Gastrocnemius medialis (tissue), 4 donors: ENCODE measurements around the gene GAS7.

Experiments used
- CTCF ChIP-seq, 5 experiments: fragments of 450-650 bp in 3 of 5; fragments of 200-600 bp in 2 of 5; sonication (generic) in 2 of 5; IDR thresholded peaks in 4 of 5; conservative IDR thresholded peaks in 1 of 5; 1 replicate in 4 of 5; 2 replicates in 1 of 5; pipeline ENCODE4 v1.5.1; 2016 to 2019; ENCODE audit warnings: antibody characterized with exemption in 5 of 5, mild to moderate bottlenecking in 3 of 5, moderate library complexity in 3 of 5
- POLR2A ChIP-seq, 2 donors: fragments of 450-650 bp; IDR thresholded peaks; one replicate each; pipeline ENCODE4 v1.6.1; 2017; ENCODE audit warnings: antibody characterized with exemption in 2 of 2, mild to moderate bottlenecking in 2 of 2, moderate library complexity in 2 of 2

DNA sequence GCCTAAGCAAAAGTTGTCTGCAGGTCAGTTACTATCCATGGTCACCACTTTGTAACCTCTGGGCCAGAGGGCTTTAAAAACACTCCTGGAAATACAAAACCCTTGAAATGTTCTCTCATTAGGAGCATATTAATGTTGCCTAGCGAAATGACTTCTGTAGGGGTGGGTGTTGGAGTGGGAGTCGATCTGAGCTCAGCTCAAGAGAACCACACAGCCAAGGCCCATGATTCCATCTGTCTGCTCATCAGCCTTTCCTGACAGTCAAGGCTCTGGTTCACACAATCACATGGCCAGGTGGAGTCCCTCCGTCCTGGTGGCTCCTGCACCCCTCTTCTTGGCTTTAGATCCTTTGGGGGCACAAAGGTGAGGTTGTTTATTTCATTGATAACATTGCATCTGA lies 320.1 kb downstream of the GAS7 start:
- TF ChIP-seq CTCF (IDR thresholded peaks at IDR 0.05 in 4 of 5, conservative IDR thresholded peaks at IDR 0.05 in 1 of 5) (no peak), POLR2A (IDR thresholded peaks at IDR 0.05) (no peak)
